ENCODE measurements around the gene ATXN7L1.

ATXN7L1 gene

DNA sequence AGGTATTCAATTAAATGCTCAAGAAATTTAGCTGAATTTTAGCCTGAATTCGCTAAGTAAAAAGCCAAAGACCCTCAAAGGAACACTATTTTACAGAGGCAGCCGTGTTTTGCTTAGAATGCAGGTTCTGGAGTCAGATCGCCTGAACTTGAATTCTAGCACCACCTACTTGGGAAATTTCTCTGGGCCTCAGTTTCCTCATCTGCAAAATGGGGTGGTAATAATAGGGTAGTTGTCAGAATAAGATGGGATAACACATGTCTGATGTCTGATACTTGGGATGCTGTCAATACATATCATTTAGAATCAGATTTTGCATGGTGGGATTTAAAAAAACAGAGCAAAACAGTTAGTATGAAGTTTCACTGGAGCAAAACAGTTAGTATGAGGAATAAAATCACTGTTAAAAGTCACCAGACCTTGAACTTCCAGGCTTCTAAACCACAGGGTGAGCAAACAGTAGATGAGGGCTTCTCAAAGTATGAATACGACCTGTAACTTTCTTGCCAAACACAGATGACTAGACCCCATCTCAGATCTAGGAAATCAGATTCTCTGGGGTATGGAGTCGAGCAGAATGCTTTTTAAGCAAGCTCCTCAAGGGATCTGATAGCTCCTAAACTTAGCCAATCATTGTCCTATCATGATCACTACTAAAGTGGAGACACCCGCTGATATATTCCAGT lies 75.4 kb downstream of the ATXN7L1 start:
- Mint-ChIP-seq H3K4me3 (no peak overlapping the region), H3K36me3 (ENCODE audit: low read depth) (peaks cover 5% of the 10 kb centered on the region), H3K27ac (no peak overlapping the region), H3K4me1 (peaks cover 37% of the 10 kb centered on the region), H3K27me3 (ENCODE audit: low read depth, poor library complexity) (peaks cover 3% of the 10 kb centered on the region), H3K9me3 (no peaks in the 10 kb centered on the region)
- TF ChIP-seq, protein P1, sequence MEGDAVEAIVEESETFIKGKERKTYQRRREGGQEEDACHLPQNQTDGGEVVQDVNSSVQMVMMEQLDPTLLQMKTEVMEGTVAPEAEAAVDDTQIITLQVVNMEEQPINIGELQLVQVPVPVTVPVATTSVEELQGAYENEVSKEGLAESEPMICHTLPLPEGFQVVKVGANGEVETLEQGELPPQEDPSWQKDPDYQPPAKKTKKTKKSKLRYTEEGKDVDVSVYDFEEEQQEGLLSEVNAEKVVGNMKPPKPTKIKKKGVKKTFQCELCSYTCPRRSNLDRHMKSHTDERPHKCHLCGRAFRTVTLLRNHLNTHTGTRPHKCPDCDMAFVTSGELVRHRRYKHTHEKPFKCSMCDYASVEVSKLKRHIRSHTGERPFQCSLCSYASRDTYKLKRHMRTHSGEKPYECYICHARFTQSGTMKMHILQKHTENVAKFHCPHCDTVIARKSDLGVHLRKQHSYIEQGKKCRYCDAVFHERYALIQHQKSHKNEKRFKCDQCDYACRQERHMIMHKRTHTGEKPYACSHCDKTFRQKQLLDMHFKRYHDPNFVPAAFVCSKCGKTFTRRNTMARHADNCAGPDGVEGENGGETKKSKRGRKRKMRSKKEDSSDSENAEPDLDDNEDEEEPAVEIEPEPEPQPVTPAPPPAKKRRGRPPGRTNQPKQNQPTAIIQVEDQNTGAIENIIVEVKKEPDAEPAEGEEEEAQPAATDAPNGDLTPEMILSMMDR (IDR thresholded peaks at IDR 0.05), result no peak
- no peak for DNase-seq

DNA sequence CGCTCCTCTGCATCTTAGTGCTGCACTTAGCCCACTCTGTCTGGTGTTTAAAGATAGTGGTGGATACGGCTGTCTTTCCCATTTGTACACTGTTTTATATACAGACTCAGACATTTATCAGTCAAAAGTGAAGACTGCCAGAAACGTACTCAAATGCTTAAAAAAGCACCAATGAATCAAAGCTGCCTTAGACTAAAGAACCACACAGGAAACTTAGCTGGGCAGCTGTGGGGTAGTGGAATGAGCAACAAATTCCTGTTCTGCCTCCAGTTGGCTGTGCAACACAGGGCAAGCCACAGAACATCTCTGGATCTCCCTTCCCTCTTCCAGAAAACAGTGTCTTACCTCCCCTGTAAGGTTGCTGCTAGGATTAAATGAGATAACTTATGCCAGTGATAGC lies 76.0 kb downstream of the ATXN7L1 start:
- TF ChIP-seq, protein P1 (IDR thresholded peaks at IDR 0.05), result no peak
- H3K36me3 Mint-ChIP-seq (ENCODE audit: low read depth), result peaks cover 6% of the 10 kb centered on the region
- no peaks in the 10 kb centered on the region for H3K9me3 Mint-ChIP-seq
- H3K27me3 Mint-ChIP-seq (ENCODE audit: low read depth, poor library complexity), result peaks cover 3% of the 10 kb centered on the region
- peak overlapping the region; percentile 22 for H3K27ac Mint-ChIP-seq
- peaks cover 31% of the 10 kb centered on the region for H3K4me1 Mint-ChIP-seq
- DNase-seq, result no peak
- H3K4me3 Mint-ChIP-seq, result no peak overlapping the region

DNA sequence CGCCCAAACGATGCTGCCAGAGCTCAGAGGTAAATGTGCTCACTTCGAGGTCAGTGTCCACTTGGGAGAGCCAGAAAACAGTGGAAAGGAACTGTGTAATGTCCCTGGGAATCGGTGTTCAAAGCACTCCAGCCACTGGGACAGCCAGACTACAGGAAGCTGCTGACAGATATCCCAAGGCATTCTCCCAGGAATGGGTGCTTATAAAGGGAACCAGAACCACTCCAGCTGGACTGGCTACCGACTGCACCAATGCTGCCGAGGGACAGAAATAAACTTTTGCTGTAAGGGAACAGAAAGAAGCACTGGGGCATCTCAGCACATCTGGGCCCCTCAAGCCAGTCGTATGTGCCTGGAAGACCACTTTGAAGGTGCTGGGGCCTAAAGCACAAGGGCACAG lies 76.7 kb downstream of the ATXN7L1 start:
- TF ChIP-seq, protein P1 (IDR thresholded peaks at IDR 0.05), result no peak
- H3K9me3 Mint-ChIP-seq, result no peaks in the 10 kb centered on the region
- H3K27me3 Mint-ChIP-seq (ENCODE audit: low read depth, poor library complexity), result peaks cover 3% of the 10 kb centered on the region
- DNase-seq, result no peak
- peaks cover 23% of the 10 kb centered on the region for H3K4me1 Mint-ChIP-seq
- H3K36me3 Mint-ChIP-seq (ENCODE audit: low read depth), result peaks cover 13% of the 10 kb centered on the region
- no peak overlapping the region for H3K4me3 Mint-ChIP-seq
- no peak overlapping the region for H3K27ac Mint-ChIP-seq

DNA sequence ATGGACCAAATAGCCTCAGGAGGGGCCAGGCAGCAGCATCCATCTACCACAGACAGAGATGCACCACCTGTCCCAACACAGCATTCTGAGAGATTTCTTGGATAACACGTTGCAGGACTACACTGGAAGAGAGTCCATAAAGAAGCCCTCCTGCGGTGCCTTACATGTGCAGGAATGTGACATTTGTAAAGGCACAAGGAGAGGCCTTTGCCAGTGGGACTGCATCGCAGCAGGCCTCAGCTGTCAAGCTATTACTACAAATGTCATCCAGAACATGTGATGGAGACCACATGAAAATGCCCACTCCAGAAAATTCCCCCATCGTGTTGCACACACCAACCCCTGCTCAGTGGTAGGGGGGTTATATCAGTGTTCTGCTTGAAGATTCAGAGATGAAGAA lies 77.4 kb downstream of the ATXN7L1 start:
- no peak overlapping the region for H3K4me3 Mint-ChIP-seq

DNA sequence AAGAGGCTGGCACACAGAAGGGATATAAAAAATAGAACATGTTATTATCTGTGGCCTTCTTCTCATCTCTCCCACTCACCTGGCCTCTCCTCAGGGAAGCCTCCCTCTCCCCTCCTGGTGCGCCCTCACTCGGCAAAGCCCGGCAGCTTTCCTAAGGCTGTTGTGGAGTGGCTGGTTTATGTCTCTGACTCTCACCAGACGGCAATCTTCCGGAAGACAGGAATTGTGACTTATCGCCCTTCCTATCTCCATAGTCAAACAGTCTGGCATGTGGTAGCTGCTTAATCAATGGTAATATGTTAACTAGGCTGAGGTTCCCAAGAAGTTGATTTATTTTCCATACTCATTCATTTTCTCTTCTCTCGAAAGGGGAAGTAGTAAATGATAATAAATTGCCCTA lies 78.7 kb downstream of the ATXN7L1 start:
- peaks cover 3% of the 10 kb centered on the region for H3K27me3 Mint-ChIP-seq (ENCODE audit: low read depth, poor library complexity)
- no peaks in the 10 kb centered on the region for H3K9me3 Mint-ChIP-seq
- TF ChIP-seq, protein P1 (IDR thresholded peaks at IDR 0.05), result no peak
- peaks cover 29% of the 10 kb centered on the region for H3K36me3 Mint-ChIP-seq (ENCODE audit: low read depth)
- H3K4me1 Mint-ChIP-seq, result peaks cover 16% of the 10 kb centered on the region
- no peak overlapping the region for H3K4me3 Mint-ChIP-seq
- DNase-seq, result no peak
- no peak overlapping the region for H3K27ac Mint-ChIP-seq

More for the DNA sequence above, 77.4 kb downstream of the ATXN7L1 start:
- TF ChIP-seq, protein P1 (IDR thresholded peaks at IDR 0.05), result no peak
- peaks cover 21% of the 10 kb centered on the region for H3K4me1 Mint-ChIP-seq
- no peaks in the 10 kb centered on the region for H3K9me3 Mint-ChIP-seq
- DNase-seq, result no peak
- no peak overlapping the region for H3K27ac Mint-ChIP-seq
- H3K27me3 Mint-ChIP-seq (ENCODE audit: low read depth, poor library complexity), result peaks cover 3% of the 10 kb centered on the region
- H3K36me3 Mint-ChIP-seq (ENCODE audit: low read depth), result peaks cover 15% of the 10 kb centered on the region

DNA sequence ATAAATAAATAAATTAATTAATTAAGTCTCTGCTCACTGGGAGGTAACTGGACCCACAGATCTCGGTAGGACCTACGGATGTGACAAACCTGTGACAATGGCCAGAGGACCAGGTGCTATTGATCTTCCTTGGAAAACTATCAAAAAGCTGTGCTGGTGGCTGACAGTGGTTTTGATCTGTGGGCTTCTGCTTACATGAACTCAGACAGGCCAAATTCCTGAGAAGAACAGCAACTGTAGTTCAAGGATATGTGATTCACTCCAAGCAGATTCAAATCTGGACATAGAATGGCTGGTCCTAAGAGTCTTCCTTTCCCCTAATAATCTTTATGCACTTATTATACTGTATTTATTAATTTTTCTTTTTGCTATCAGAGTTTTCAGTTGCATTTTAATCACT lies 80.0 kb downstream of the ATXN7L1 start:
- H3K9me3 Mint-ChIP-seq, result no peaks in the 10 kb centered on the region
- H3K4me1 Mint-ChIP-seq, result peaks cover 14% of the 10 kb centered on the region
- peaks cover 36% of the 10 kb centered on the region for H3K36me3 Mint-ChIP-seq (ENCODE audit: low read depth)
- TF ChIP-seq, protein P1 (IDR thresholded peaks at IDR 0.05), result no peak
- no peak overlapping the region for H3K4me3 Mint-ChIP-seq
- DNase-seq, result no peak
- H3K27ac Mint-ChIP-seq, result no peak overlapping the region
- H3K27me3 Mint-ChIP-seq (ENCODE audit: low read depth, poor library complexity), result peaks cover 3% of the 10 kb centered on the region

Data from nephron progenitor cell (in vitro differentiated cells).